Calu3 (cell line): ENCODE measurements around the gene CCDC171. TPM values are rescaled to one million over a fixed set of nuclear protein-coding genes. Genes with fewer than 3 reads are reported as not detected.

Experiments used
- BruUV-seq: library from RNA; stranded (reverse); fragments of 400-500 nt; replicated peaks from 2 replicates; lab custom pipeline; 2021; lab: Mats Ljungman, UMichigan
- CTCF ChIA-PET: fragments of 300-600 bp; sonication (Branson Sonifier 250); formaldehyde crosslinking; loops from one replicate; lab custom pipeline; 2022; ENCODE audit warnings: antibody characterized with exemption; lab: Charles Lee
- DNase-seq: peaks from one replicate; pipeline ENCODE4 v3.0.0; 2022
- H3K27ac Mint-ChIP-seq: one replicate; pipeline ENCODE4 v1.8.0; 2022; ENCODE audit warnings: mixed read lengths; ENCODE audit not compliant: unreplicated experiment
- H3K27me3 Mint-ChIP-seq: one replicate; pipeline ENCODE4 v1.8.0; 2022; ENCODE audit warnings: mixed read lengths; ENCODE audit not compliant: unreplicated experiment
- H3K36me3 Mint-ChIP-seq: one replicate; pipeline ENCODE4 v1.8.0; 2022; ENCODE audit warnings: mild to moderate bottlenecking, moderate library complexity, mixed read lengths; ENCODE audit not compliant: insufficient read depth, unreplicated experiment
- H3K4me1 Mint-ChIP-seq: one replicate; pipeline ENCODE4 v1.8.0; 2022; ENCODE audit warnings: mild to moderate bottlenecking, low read depth, mixed read lengths; ENCODE audit not compliant: unreplicated experiment
- H3K4me3 Mint-ChIP-seq: one replicate; pipeline ENCODE4 v1.8.0; 2022; ENCODE audit warnings: mild to moderate bottlenecking, low read depth, moderate library complexity, mixed read lengths; ENCODE audit not compliant: unreplicated experiment
- H3K9me3 Mint-ChIP-seq: one replicate; pipeline ENCODE4 v1.8.0; 2022; ENCODE audit warnings: low read depth, mixed read lengths; ENCODE audit not compliant: unreplicated experiment
- intact Hi-C: fragments of 100-400 bp; cut with micrococcal nuclease; formaldehyde crosslinking; loops from one replicate; pipeline ENCODE4 v1.10.0; 2022; ENCODE audit not compliant: unreplicated experiment
- total RNA-seq: library from RNA; stranded (reverse); gene quantifications from 2 replicates; pipeline ENCODE4 v1.2.3, GENCODE V29; 2022
- TF ChIP-seq, protein P1 (sequence below): fragments of 200-600 bp; IDR thresholded peaks from one replicate; pipeline ENCODE4 v1.8.0; 2022; ENCODE audit warnings: antibody characterized with exemption; ENCODE audit not compliant: unreplicated experiment

The CCDC171 gene
- total RNA-seq, 1 experiment from 2014 or later, result 2.1 TPM

DNA sequence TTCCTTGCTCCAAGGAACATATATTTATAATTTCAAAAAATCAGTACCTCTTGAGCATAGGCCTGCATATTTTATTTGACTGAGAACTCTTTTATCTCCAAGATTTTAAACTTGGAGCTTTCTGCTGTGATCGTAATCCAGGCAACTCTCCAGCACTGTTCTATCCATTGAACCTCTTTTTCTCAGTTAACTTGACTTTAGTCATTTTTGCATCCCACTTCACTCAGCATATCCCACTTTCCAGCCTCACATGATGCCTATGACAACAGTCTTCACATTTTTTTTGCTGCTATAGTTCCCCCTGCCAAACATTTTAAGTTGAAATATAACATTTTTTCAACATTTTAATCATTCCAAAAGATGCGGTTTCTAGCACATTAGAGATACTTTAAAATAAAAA is 33.0 kb upstream of the CCDC171 start:
- no peaks in the 10 kb centered on the region for H3K4me1 Mint-ChIP-seq
- no peaks in the 10 kb centered on the region for H3K36me3 Mint-ChIP-seq
- intact Hi-C loops, result no loop called here
- no peaks in the 10 kb centered on the region for H3K9me3 Mint-ChIP-seq
- no peak overlapping the region for H3K4me3 Mint-ChIP-seq
- no peak overlapping the region for H3K27ac Mint-ChIP-seq
- no peak for DNase-seq
- no TSS peak for BruUV-seq
- TF ChIP-seq, protein P1, sequence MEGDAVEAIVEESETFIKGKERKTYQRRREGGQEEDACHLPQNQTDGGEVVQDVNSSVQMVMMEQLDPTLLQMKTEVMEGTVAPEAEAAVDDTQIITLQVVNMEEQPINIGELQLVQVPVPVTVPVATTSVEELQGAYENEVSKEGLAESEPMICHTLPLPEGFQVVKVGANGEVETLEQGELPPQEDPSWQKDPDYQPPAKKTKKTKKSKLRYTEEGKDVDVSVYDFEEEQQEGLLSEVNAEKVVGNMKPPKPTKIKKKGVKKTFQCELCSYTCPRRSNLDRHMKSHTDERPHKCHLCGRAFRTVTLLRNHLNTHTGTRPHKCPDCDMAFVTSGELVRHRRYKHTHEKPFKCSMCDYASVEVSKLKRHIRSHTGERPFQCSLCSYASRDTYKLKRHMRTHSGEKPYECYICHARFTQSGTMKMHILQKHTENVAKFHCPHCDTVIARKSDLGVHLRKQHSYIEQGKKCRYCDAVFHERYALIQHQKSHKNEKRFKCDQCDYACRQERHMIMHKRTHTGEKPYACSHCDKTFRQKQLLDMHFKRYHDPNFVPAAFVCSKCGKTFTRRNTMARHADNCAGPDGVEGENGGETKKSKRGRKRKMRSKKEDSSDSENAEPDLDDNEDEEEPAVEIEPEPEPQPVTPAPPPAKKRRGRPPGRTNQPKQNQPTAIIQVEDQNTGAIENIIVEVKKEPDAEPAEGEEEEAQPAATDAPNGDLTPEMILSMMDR, result no peak
- CTCF ChIA-PET, result no interaction called here
- no peaks in the 10 kb centered on the region for H3K27me3 Mint-ChIP-seq

- TF ChIP-seq, protein P1, result no peak
- no peak overlapping the region for H3K4me3 Mint-ChIP-seq
- no peaks in the 10 kb centered on the region for H3K36me3 Mint-ChIP-seq
- H3K27ac Mint-ChIP-seq, result no peak overlapping the region
- no peaks in the 10 kb centered on the region for H3K27me3 Mint-ChIP-seq
- intact Hi-C loops, result no loop called here
- BruUV-seq, result no TSS peak
- H3K9me3 Mint-ChIP-seq, result no peaks in the 10 kb centered on the region
- H3K4me1 Mint-ChIP-seq, result no peaks in the 10 kb centered on the region
- CTCF ChIA-PET, result no interaction called here
- DNase-seq, result no peak
These were observed 31.6 kb upstream of the CCDC171 start for GRCh38 chr9:15521254-15521653.

DNA sequence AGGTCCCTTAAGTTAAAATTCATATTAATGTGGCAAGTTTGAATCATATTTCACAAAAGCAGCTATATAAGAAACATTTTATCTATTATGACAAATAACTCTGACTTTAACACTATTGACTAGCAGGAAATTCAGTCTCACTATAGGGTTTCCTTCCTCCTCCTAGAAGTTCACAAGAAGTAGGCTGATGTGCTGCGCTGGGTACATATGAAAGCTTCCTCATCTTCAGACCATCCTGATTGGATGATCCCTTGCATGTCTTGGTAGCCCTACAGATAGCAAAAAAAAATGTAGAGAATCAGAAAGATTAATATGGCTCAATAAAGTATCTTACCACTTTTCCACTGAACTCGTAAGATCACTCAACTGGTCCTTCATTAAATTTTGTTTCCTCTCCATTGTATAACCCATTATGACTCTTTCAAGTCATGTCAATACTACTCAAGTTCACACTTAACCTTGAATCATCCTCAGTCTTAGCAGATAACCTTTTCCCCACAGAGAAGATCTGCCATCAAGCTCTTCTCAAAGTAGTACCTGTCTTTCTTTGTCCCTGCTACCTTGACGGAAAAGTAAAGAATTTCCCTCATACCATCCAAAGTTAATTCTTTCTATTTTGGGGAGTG is 30.6 kb upstream of the CCDC171 start:
- no peaks in the 10 kb centered on the region for H3K27me3 Mint-ChIP-seq
- H3K4me1 Mint-ChIP-seq, result no peaks in the 10 kb centered on the region
- no peak overlapping the region for H3K27ac Mint-ChIP-seq
- CTCF ChIA-PET, result no interaction called here
- intact Hi-C loops, result no loop called here
- H3K9me3 Mint-ChIP-seq, result no peaks in the 10 kb centered on the region
- no peak overlapping the region for H3K4me3 Mint-ChIP-seq
- DNase-seq, result no peak
- TF ChIP-seq, protein P1, result no peak
- no peaks in the 10 kb centered on the region for H3K36me3 Mint-ChIP-seq
- no TSS peak for BruUV-seq

- Mint-ChIP-seq H3K9me3 (no peaks in the 10 kb centered on the region), H3K36me3 (no peaks in the 10 kb centered on the region), H3K4me1 (no peaks in the 10 kb centered on the region), H3K27ac (no peak overlapping the region), H3K4me3 (no peak overlapping the region), H3K27me3 (no peaks in the 10 kb centered on the region)
- no peak for DNase-seq
- CTCF ChIA-PET, result no interaction called here
- intact Hi-C loops, result no loop called here
- TF ChIP-seq, protein P1, result no peak
- no TSS peak for BruUV-seq
These were observed 27.9 kb upstream of the CCDC171 start for GRCh38 chr9:15524845-15525455.
